H1 (cell line): Measurements from ENCODE around the gene PSME3. TPM values are rescaled to one million over a fixed set of nuclear protein-coding genes. Genes with fewer than 3 reads are reported as not detected.

Experiments
- CHD1 ChIP-seq: IDR thresholded peaks from 2 replicates; pipeline ENCODE4 v1.6.1; 2012; ENCODE audit warnings: low read depth, low read length, improper control_type of control experiment
- CTBP2 ChIP-seq: IDR thresholded peaks from 2 replicates; pipeline ENCODE4 v1.7.0; 2011; ENCODE audit warnings: borderline replicate concordance, mild to moderate bottlenecking, moderate library complexity, mixed read lengths, low read length; ENCODE audit not compliant: insufficient read depth, insufficient read length
- GTF2F1 ChIP-seq: IDR thresholded peaks from 2 replicates; pipeline ENCODE4 v1.6.1; 2012; ENCODE audit warnings: low read depth, low read length, improper control_type of control experiment, borderline replicate concordance
- polyA plus RNA-seq, 7 experiments: library from polyadenylated mRNA; depleted of rRNA in 3 of 7; stranded (reverse) in 5 of 7; unstranded in 2 of 7; fragments of >200 nt in 5 of 7; fragments of 200-250 nt in 2 of 7; gene quantifications; 1 replicate in 5 of 7; 2 replicates in 1 of 7; 4 replicates in 1 of 7; pipeline versions ENCODE4 v1.2.1 to v1.2.3, GENCODE V29; 2011 to 2013; ENCODE audit warnings: missing spikeins in 2 of 7, mixed read lengths in 2 of 7
- total RNA-seq: library from RNA; stranded (reverse); fragmentation: NEBNext Ultra II Directional; extraction: Animal tissue kit (Norgen Biotek cat#: 25700); gene quantifications from 2 replicates; pipeline ENCODE4 v1.2.1, GENCODE V29; 2021

Gene PSME3
- total and polyA plus RNA-seq, 2 of the 8 experiments (the other 6 are each of a cell fraction or from before 2014, with no cell fraction given), result 149 to 224 TPM

DNA sequence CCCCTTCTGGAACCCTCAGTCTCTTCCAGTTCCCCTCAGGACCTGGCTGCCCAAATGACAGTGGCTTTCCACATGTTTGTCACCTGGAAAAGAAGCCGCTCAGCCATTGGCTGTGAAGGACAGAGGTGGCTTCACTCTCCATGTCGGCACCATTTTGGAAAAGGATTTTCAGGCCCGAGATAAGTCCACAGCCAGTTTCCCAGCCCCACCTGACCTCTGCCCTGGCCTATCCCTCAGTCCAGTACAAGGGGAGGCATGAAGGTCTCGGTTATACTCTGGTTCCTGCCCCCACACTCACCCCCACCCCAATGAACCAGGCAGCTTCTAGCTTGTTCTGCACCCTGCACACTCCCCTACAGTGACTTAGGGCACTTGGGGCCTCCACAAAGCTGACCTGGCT is 33.0 kb downstream of the PSME3 start (continued):
- TF ChIP-seq GTF2F1 (no peak), CTBP2 (no peak), CHD1 (no peak)
- TF ChIP-seq, all 59 proteins: peak for 0
